Measurements from ENCODE around the gene ASAP2.

The ASAP2 gene

GRCh38 chr2:9231291-9232165 lies 24.9 kb downstream of the ASAP2 start:
- Histone ChIP-seq H3K27me3 (replicated peaks; ENCODE audit: insufficient read depth, low read length) (no peaks in the 10 kb centered on the region), H2AFZ (ENCODE audit: low read length) (no peak overlapping the region), H3K9ac (ENCODE audit: low read length) (no peak overlapping the region), H3K9me3 (replicated peaks; ENCODE audit: insufficient read depth, low read length) (no peaks in the 10 kb centered on the region), H3K4me2 (ENCODE audit: low read depth, low read length) (no peak overlapping the region), H3K4me1 (ENCODE audit: low read length) (no peaks in the 10 kb centered on the region), H3K4me3 (ENCODE audit: low read length) (no peak overlapping the region), H3F3A (ENCODE audit: insufficient read depth, low read length) (no peaks in the 10 kb centered on the region), H4K20me1 (ENCODE audit: insufficient read depth, low read length) (no peaks in the 10 kb centered on the region), H3K36me3 (replicated peaks; ENCODE audit: insufficient read depth, low read length) (no peaks in the 10 kb centered on the region), H3K9me2 (replicated peaks; ENCODE audit: insufficient read depth, low read length) (no peaks in the 10 kb centered on the region), H3K27ac (ENCODE audit: low read length) (no peak overlapping the region), H3K79me2 (ENCODE audit: low read length) (peaks cover 4% of the 10 kb centered on the region; the same call in 1 of the 2 replicates)
- DNase-seq = no peak
- TF ChIP-seq EZH2phosphoT487 (IDR thresholded peaks at IDR 0.05; ENCODE audit: low read length) (no peak), CTCF (IDR thresholded peaks at IDR 0.05; ENCODE audit: low read length) (no peak), EZH2 (optimal IDR thresholded peaks at IDR 0.05; ENCODE audit: low read depth, low read length) (no peak)

GRCh38 chr2:9232166-9232479 lies 25.5 kb downstream of the ASAP2 start:
- Histone ChIP-seq H2AFZ (ENCODE audit: low read length) (no peak overlapping the region), H3K27ac (ENCODE audit: low read length) (no peak overlapping the region), H3K4me3 (ENCODE audit: low read length) (no peak overlapping the region), H4K20me1 (ENCODE audit: insufficient read depth, low read length) (no peaks in the 10 kb centered on the region), H3K9me2 (replicated peaks; ENCODE audit: insufficient read depth, low read length) (no peaks in the 10 kb centered on the region), H3K4me1 (ENCODE audit: low read length) (no peaks in the 10 kb centered on the region), H3K9me3 (replicated peaks; ENCODE audit: insufficient read depth, low read length) (no peaks in the 10 kb centered on the region), H3K4me2 (ENCODE audit: low read depth, low read length) (no peak overlapping the region), H3K9ac (ENCODE audit: low read length) (no peak overlapping the region), H3K36me3 (replicated peaks; ENCODE audit: insufficient read depth, low read length) (no peaks in the 10 kb centered on the region), H3F3A (ENCODE audit: insufficient read depth, low read length) (no peaks in the 10 kb centered on the region), H3K27me3 (replicated peaks; ENCODE audit: insufficient read depth, low read length) (no peaks in the 10 kb centered on the region), H3K79me2 (ENCODE audit: low read length) (peaks cover 4% of the 10 kb centered on the region; the same call in 1 of the 2 replicates)
- DNase-seq = no peak
- TF ChIP-seq EZH2 (optimal IDR thresholded peaks at IDR 0.05; ENCODE audit: low read depth, low read length) (no peak), CTCF (IDR thresholded peaks at IDR 0.05; ENCODE audit: low read length) (no peak)

GRCh38 chr2:9232886-9233285 lies 26.3 kb downstream of the ASAP2 start:
- no peak overlapping the region for H3K27ac ChIP-seq (ENCODE audit: low read length)
- H3K79me2 ChIP-seq (ENCODE audit: low read length) = peaks cover 4% of the 10 kb centered on the region; the same call in 1 of the 2 replicates
- H3K36me3 ChIP-seq (replicated peaks; ENCODE audit: insufficient read depth, low read length) = no peaks in the 10 kb centered on the region
- no peak overlapping the region for H2AFZ ChIP-seq (ENCODE audit: low read length)
- H3K9me3 ChIP-seq (replicated peaks; ENCODE audit: insufficient read depth, low read length) = no peaks in the 10 kb centered on the region
- H4K20me1 ChIP-seq (ENCODE audit: insufficient read depth, low read length) = no peaks in the 10 kb centered on the region
- H3K27me3 ChIP-seq (replicated peaks; ENCODE audit: insufficient read depth, low read length) = no peaks in the 10 kb centered on the region
- no peaks in the 10 kb centered on the region for H3F3A ChIP-seq (ENCODE audit: insufficient read depth, low read length)
- no peaks in the 10 kb centered on the region for H3K4me1 ChIP-seq (ENCODE audit: low read length)
- no peaks in the 10 kb centered on the region for H3K9me2 ChIP-seq (replicated peaks; ENCODE audit: insufficient read depth, low read length)
- TF ChIP-seq EZH2 (optimal IDR thresholded peaks at IDR 0.05; ENCODE audit: low read depth, low read length) (no peak), EZH2phosphoT487 (IDR thresholded peaks at IDR 0.05; ENCODE audit: low read length) (no peak), CTCF (IDR thresholded peaks at IDR 0.05; ENCODE audit: low read length) (no peak)
- H3K9ac ChIP-seq (ENCODE audit: low read length) = no peak overlapping the region
- no peak for DNase-seq
- H3K4me3 ChIP-seq (ENCODE audit: low read length) = no peak overlapping the region
- no peak overlapping the region for H3K4me2 ChIP-seq (ENCODE audit: low read depth, low read length)
